Karpas-422 (cell line): Measurements from ENCODE around the gene SCRN3. TPM values are rescaled to one million over a fixed set of nuclear protein-coding genes. Genes with fewer than 3 reads are reported as not detected.
"Not testable (repeated sequence)": the region's sequence is repeated elsewhere in the genome, so short reads cannot be mapped to it uniquely, and the experiment has no call there.

Source experiments
- DNase-seq: peaks from one replicate; pipeline ENCODE4 v3.0.0-alpha.2; 2015
- H2AFZ ChIP-seq: fragments of 200-600 bp; sonication (generic); 2 replicates; pipeline ENCODE4 v1.6.1; 2014; ENCODE audit warnings: antibody characterized with exemption, low read length, mixed read lengths
- H3K27ac ChIP-seq: fragments of 200-600 bp; sonication (generic); 2 replicates; pipeline ENCODE4 v1.5.1; 2014; ENCODE audit warnings: mild to moderate bottlenecking, low read length, moderate library complexity
- H3K27me3 ChIP-seq: fragments of 200-600 bp; sonication (generic); 2 replicates; pipeline ENCODE4 v1.6.1; 2014; ENCODE audit warnings: low read length, mixed read lengths
- H3K36me3 ChIP-seq: fragments of 200-600 bp; sonication (generic); 2 replicates; pipeline ENCODE4 v1.6.1; 2014; ENCODE audit warnings: low read length, mixed read lengths; ENCODE audit not compliant: insufficient read depth
- H3K4me1 ChIP-seq: fragments of 200-600 bp; sonication (generic); 2 replicates; pipeline ENCODE4 v1.6.1; 2014; ENCODE audit warnings: mild to moderate bottlenecking, low read length, mixed read lengths
- H3K4me2 ChIP-seq: fragments of 200-600 bp; sonication (generic); 2 replicates; pipeline ENCODE4 v1.6.1; 2014; ENCODE audit warnings: low read length, low read depth, mild to moderate bottlenecking; ENCODE audit not compliant: poor library complexity, severe bottlenecking
- H3K4me3 ChIP-seq: fragments of 200-600 bp; sonication (generic); 2 replicates; pipeline ENCODE4 v1.5.1; 2014; ENCODE audit warnings: mild to moderate bottlenecking, antibody characterized with exemption, low read length, mixed read lengths
- H3K79me2 ChIP-seq: fragments of 200-600 bp; sonication (generic); 2 replicates; pipeline ENCODE4 v1.6.1; 2014; ENCODE audit warnings: mild to moderate bottlenecking, low read length, mixed read lengths
- H3K9ac ChIP-seq: fragments of 200-600 bp; sonication (generic); 2 replicates; pipeline ENCODE4 v1.6.0; 2014; ENCODE audit warnings: low read length
- H3K9me2 ChIP-seq: fragments of 200-600 bp; sonication (generic), shearing (Covaris generic); replicated peaks from 2 replicates; pipeline ENCODE4 v1.6.0; 2014; ENCODE audit warnings: mild to moderate bottlenecking, low read length, moderate library complexity; ENCODE audit not compliant: insufficient read depth
- H3K9me3 ChIP-seq: fragments of 300-700, 200-600 bp; sonication (generic); 2 replicates; pipeline ENCODE4 v1.6.1; 2014; ENCODE audit warnings: low read length, mixed read lengths
- H4K20me1 ChIP-seq: fragments of 200-600 bp; sonication (generic); 2 replicates; pipeline ENCODE4 v1.6.1; 2014; ENCODE audit warnings: mild to moderate bottlenecking, antibody characterized with exemption, low read length, low read depth; ENCODE audit not compliant: insufficient read depth
- total RNA-seq: library from RNA; depleted of rRNA; stranded (reverse); fragments of >200 nt; shearing (Covaris generic); gene quantifications from 2 replicates; pipeline ENCODE4 v1.2.3, GENCODE V29; 2014; ENCODE audit warnings: low replicate concordance

The SCRN3 gene
- total RNA-seq, 1 experiment from 2014 or later = 47.4 TPM

DNA sequence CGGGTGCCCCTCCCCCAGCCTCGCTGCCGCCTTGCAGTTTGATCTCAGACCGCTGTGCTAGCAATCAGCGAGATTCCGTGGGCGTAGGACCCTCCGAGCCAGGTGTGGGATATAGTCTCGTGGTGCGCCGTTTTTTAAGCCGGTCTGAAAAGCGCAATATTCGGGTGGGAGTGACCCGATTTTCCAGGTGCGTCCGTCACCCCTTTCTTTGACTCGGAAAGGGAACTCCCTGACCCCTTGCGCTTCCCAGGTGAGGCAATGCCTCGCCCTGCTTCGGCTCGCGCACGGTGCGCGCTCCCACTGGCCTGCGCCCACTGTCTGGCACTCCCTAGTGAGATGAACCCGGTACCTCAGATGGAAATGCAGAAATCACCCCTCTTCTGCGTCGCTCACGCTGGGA lies 14.5 kb downstream of the SCRN3 start:
- H3K27ac ChIP-seq, H2AFZ ChIP-seq, H3K4me1 ChIP-seq, H3K27me3 ChIP-seq, H4K20me1 ChIP-seq, H3K4me3 ChIP-seq, H3K36me3 ChIP-seq, H3K9me3 ChIP-seq, DNase-seq, H3K9me2 ChIP-seq, H3K9ac ChIP-seq, H3K4me2 ChIP-seq, H3K79me2 ChIP-seq: not testable (repeated sequence)

DNA sequence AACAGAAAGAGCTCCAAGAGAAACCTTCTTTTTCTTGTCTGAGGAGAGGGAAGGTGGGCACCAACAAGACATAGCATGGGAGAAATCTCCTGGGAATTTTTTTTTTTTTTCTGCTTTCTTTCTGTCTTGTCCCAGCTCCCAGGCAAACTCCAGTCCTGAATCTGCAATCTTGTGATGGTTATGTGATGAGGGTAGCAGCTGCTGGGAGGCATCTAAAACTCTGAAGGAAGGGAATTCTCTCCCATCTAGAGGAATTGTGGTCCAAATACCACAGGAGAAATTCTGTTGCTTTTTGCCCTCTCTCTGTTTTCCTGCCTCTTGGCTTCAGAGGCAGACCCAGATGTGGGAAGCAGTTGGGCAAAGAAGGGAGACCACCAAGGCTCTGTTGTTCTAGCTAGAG lies 16.7 kb downstream of the SCRN3 start:
- H3K9me2 ChIP-seq = no peaks in the 10 kb centered on the region
- H3K27ac ChIP-seq = no peak overlapping the region
- H3K4me1 ChIP-seq = no peaks in the 10 kb centered on the region; the same call in 1 of the 2 replicates
- no peaks in the 10 kb centered on the region for H3K9me3 ChIP-seq
- H3K27me3 ChIP-seq = no peaks in the 10 kb centered on the region
- H3K36me3 ChIP-seq = peaks cover 6% of the 10 kb centered on the region; the same call in 1 of the 2 replicates
- no peak overlapping the region for H2AFZ ChIP-seq
- no peak for DNase-seq
- no peaks in the 10 kb centered on the region for H4K20me1 ChIP-seq
- H3K4me3 ChIP-seq = no peak overlapping the region
- no peak overlapping the region for H3K9ac ChIP-seq
- no peak overlapping the region for H3K4me2 ChIP-seq
- no peaks in the 10 kb centered on the region for H3K79me2 ChIP-seq

DNA sequence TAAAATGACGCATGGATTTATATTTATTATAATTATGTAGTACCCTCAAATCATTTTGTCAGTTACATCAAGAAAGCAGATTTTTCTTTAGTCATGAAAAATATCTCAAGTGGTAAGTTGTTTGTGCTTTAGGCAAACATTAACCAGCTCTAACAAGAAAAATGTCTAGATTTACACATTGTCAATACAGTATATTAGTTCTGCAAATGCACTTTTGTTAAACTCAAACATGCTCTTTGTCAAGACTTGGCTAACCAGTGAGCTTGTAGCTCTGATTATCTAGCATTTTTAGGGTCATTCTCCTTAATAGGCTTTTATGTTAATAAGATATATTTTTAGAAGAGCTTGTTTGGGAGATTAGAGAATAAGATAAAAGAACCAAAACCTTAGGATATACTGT lies 32.7 kb downstream of the SCRN3 start:
- Histone ChIP-seq H3K36me3 (peaks cover 6% of the 10 kb centered on the region; the same call in 1 of the 2 replicates), H3K79me2 (no peaks in the 10 kb centered on the region), H4K20me1 (no peaks in the 10 kb centered on the region), H3K27me3 (no peaks in the 10 kb centered on the region), H3K9me2 (no peaks in the 10 kb centered on the region), H3K4me1 (no peaks in the 10 kb centered on the region), H3K4me2 (no peak overlapping the region), H3K9me3 (no peaks in the 10 kb centered on the region), H2AFZ (no peak overlapping the region), H3K27ac (no peak overlapping the region), H3K4me3 (no peak overlapping the region), H3K9ac (no peak overlapping the region)
- DNase-seq = no peak

DNA sequence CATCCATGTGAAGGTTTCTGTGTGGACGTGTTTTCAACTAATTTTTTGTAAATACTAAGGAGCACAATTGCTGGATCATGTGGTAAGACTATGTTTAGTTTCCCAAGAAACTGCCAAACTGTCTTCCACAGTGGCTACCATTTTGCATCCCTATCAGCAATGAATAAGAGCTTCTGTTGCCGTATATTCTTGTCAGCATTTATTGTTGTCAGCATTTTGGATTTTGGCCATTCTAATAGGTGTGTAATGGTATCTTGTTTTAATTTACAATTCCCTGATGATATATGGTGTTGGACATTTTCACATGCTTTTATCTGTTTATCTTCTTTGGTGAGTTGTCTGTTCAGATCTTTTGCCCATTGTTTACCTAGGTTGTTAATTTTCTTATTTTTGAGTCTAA lies 34.5 kb downstream of the SCRN3 start:
- Histone ChIP-seq H3K4me2 (no peak overlapping the region), H3K4me1 (no peaks in the 10 kb centered on the region), H3K27me3 (no peaks in the 10 kb centered on the region), H3K9me2 (no peaks in the 10 kb centered on the region), H3K79me2 (no peaks in the 10 kb centered on the region), H3K9ac (no peak overlapping the region), H3K36me3 (0 out of 2 replicates have a peak, but pooled peaks cover 6% of the 10 kb centered on the region), H3K9me3 (no peaks in the 10 kb centered on the region), H3K27ac (no peak overlapping the region), H4K20me1 (no peaks in the 10 kb centered on the region), H3K4me3 (no peak overlapping the region), H2AFZ (no peak overlapping the region)
- DNase-seq = no peak

DNA sequence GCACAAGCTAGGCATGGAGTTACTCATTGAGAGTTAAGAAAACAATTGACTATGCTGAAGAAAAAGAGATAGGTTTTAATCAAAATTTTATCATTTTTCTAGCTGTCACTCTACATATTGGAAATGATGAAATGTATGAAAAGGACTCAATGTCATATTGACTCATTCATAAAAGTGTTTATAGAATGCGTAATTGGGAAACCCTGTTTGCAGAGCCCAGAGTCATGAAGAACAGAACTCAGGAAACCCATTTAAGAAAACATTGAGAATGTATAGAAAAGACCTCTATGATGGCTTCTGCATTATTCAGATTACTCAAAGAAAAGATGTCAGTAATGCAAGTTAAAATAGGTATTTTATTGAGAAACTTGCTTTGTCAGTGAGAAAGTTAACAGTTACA lies 36.4 kb downstream of the SCRN3 start:
- Histone ChIP-seq H3K27ac (no peak overlapping the region), H2AFZ (no peak overlapping the region), H3K4me2 (no peak overlapping the region), H3K36me3 (0 out of 2 replicates have a peak, but pooled peaks cover 6% of the 10 kb centered on the region), H3K4me1 (no peaks in the 10 kb centered on the region), H3K9me2 (no peaks in the 10 kb centered on the region), H3K9ac (no peak overlapping the region), H3K9me3 (no peaks in the 10 kb centered on the region), H3K79me2 (no peaks in the 10 kb centered on the region), H4K20me1 (no peaks in the 10 kb centered on the region), H3K4me3 (no peak overlapping the region), H3K27me3 (no peaks in the 10 kb centered on the region)
- DNase-seq = no peak

DNA sequence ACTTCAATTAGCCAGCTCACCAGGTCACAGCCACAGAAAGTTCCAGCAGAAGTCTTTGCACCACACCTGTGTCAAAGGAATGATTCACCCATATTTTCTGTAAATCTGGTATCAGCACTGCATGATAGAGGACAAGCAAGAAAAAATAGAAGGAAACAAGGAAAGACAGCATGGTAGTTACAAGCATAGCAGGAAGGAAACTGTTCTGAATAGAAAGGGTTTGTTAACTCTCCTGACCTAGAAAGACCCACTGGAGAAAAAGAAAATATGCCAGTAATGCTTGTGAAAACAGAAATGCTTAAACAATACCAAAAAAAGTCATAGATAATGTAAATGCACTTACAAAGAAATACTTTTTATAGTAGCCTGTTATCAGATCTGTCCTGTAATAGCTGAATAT lies 40.8 kb downstream of the SCRN3 start:
- Histone ChIP-seq H3K9ac (no peak overlapping the region), H4K20me1 (no peaks in the 10 kb centered on the region), H2AFZ (no peak overlapping the region), H3K4me1 (no peaks in the 10 kb centered on the region), H3K4me2 (no peak overlapping the region), H3K4me3 (no peak overlapping the region), H3K36me3 (no peaks in the 10 kb centered on the region), H3K79me2 (no peaks in the 10 kb centered on the region), H3K27ac (no peak overlapping the region), H3K9me2 (no peaks in the 10 kb centered on the region), H3K9me3 (no peaks in the 10 kb centered on the region), H3K27me3 (no peaks in the 10 kb centered on the region)
- no peak for DNase-seq

DNA sequence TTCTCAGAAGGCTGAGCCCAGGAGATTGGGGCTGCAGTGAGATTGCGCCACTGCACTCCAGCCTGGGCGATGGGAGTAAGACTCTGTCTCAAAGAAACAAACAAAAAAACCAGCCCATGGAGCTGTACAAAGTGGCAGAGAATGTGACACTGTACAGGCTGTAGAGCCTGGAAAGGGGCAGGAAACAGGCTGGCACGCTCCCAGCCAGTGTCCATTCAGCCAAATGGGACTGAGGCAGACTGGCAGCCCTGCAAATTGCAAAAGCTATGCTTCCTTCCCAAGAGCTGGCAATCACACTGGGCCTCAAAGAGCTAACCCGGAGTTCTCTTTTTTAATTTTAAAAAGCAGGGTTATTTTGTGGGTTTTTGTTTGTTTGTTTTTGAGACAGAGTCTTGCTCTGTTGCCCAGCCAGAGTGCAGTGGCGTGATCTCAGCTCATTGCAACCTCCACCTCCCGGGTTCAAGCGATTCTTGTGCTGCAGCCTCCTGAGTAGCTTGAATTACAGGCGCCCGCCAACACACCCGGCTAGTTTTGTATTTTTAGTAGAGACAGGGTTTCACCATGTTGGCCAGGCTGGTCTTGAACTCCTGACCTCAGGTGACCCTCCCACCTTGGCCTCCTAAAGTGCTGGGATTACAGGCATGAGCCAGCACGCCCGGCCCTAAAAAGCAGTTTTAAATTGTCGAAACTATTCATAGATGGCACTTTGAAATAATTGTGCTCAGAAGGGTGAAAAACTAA lies 42.8 kb downstream of the SCRN3 start:
- Histone ChIP-seq H3K9ac (no peak overlapping the region), H3K79me2 (no peaks in the 10 kb centered on the region), H3K4me2 (no peak overlapping the region), H4K20me1 (no peaks in the 10 kb centered on the region), H2AFZ (no peak overlapping the region), H3K4me1 (no peaks in the 10 kb centered on the region), H3K4me3 (no peak overlapping the region), H3K9me3 (no peaks in the 10 kb centered on the region), H3K9me2 (no peaks in the 10 kb centered on the region), H3K27me3 (no peaks in the 10 kb centered on the region), H3K27ac (no peak overlapping the region), H3K36me3 (no peaks in the 10 kb centered on the region)
- DNase-seq = no peak

DNA sequence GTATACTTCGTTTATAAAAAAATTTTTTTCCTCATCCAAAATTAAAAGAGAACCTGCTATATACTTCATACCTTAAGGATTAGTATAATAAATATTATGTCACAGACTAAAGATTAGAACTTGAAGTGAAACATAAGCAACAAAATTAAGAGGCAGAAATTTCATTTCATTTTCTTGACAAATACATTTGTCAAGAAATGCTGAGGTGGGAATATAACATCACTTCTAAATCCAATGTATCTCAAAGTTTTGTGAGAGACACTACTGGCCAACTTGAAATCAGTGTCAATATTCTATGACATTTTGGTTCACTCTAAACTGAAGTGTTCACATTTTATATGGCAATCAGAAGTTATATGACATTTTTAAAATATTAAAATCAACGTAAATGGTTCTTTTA lies 43.8 kb downstream of the SCRN3 start:
- Histone ChIP-seq H3K9me3 (no peaks in the 10 kb centered on the region), H3K79me2 (no peaks in the 10 kb centered on the region), H4K20me1 (no peaks in the 10 kb centered on the region), H3K27ac (no peak overlapping the region), H3K4me2 (no peak overlapping the region), H3K9ac (no peak overlapping the region), H3K9me2 (no peaks in the 10 kb centered on the region), H3K27me3 (no peaks in the 10 kb centered on the region), H3K36me3 (no peaks in the 10 kb centered on the region), H3K4me1 (no peaks in the 10 kb centered on the region), H3K4me3 (no peak overlapping the region), H2AFZ (no peak overlapping the region)
- DNase-seq = no peak
